PC-3 (cell line): ENCODE results near the gene GRB10. TPM values are rescaled to one million over a fixed set of nuclear protein-coding genes. Genes with fewer than 3 reads are reported as not detected.

Experiments used
- ATAC-seq: fragments of 200-7000 bp; cut with Tn5 transposase; 2 replicates; pipeline ENCODE4 v1.9.1; 2020; ENCODE audit warnings: mild to moderate bottlenecking, moderate library complexity
- BruUV-seq: library from RNA; stranded (reverse); fragments of 400-500 nt; replicated peaks from 2 replicates; lab custom pipeline; 2021; lab: Mats Ljungman, UMichigan
- CTCF ChIA-PET: fragments of 300-600 bp; sonication (Branson Sonifier 250); formaldehyde crosslinking; loops from one replicate; lab custom pipeline; 2022; ENCODE audit warnings: antibody characterized with exemption; lab: Charles Lee
- POLR2A ChIA-PET: fragments of 300-600 bp; sonication (Branson Sonifier 250); formaldehyde crosslinking; loops from one replicate; lab custom pipeline; 2022; ENCODE audit warnings: antibody characterized with exemption; ENCODE audit not compliant: unreplicated experiment; lab: Charles Lee
- DNase-seq: peaks from one replicate; pipeline ENCODE4 v3.0.0-alpha.2; 2015
- H2AFZ ChIP-seq: fragments of 300-600 bp; sonication (generic); 2 replicates; pipeline ENCODE4 v1.6.0; 2016; ENCODE audit warnings: antibody characterized with exemption, low read length
- H3F3A ChIP-seq: fragments of 300-600 bp; sonication (generic); one replicate; pipeline ENCODE4 v1.6.0; 2017; ENCODE audit warnings: antibody characterized with exemption, low read length, control low read depth, mild to moderate bottlenecking; ENCODE audit not compliant: unreplicated experiment
- H3K27ac ChIP-seq: fragments of 300-600 bp; sonication (generic); 2 replicates; pipeline ENCODE4 v1.5.1; 2016; ENCODE audit warnings: mild to moderate bottlenecking, low read length
- H3K27me3 ChIP-seq: fragments of 300-600 bp; sonication (generic); 2 replicates; pipeline ENCODE4 v1.6.1; 2016; ENCODE audit warnings: low read length, mixed read lengths
- H3K36me3 ChIP-seq: fragments of 300-600 bp; sonication (generic); 2 replicates; pipeline ENCODE4 v1.6.1; 2016; ENCODE audit warnings: low read depth, mixed run types, low read length, mixed read lengths
- H3K4me1 ChIP-seq: fragments of 300-600 bp; sonication (generic); 2 replicates; pipeline ENCODE4 v1.5.1; 2016; ENCODE audit warnings: low read length; ENCODE audit not compliant: insufficient read depth
- H3K4me2 ChIP-seq: fragments of 300-600 bp; sonication (generic); 2 replicates; pipeline ENCODE4 v1.6.0; 2016; ENCODE audit warnings: low read length
- H3K4me3 ChIP-seq: fragments of 300-600 bp; sonication (generic); 2 replicates; pipeline ENCODE4 v1.5.1; 2016; ENCODE audit warnings: mild to moderate bottlenecking, low read length, mixed read lengths
- H3K79me2 ChIP-seq: fragments of 300-600 bp; sonication (generic); 2 replicates; pipeline ENCODE4 v1.6.1; 2017; ENCODE audit warnings: low read length, mixed read lengths
- H3K9ac ChIP-seq: fragments of 300-600 bp; sonication (generic); 2 replicates; pipeline ENCODE4 v1.6.0; 2016; ENCODE audit warnings: mild to moderate bottlenecking, low read length
- H3K9me2 ChIP-seq: fragments of 300-600 bp; sonication (generic); replicated peaks from 2 replicates; pipeline ENCODE4 v1.6.1; 2016; ENCODE audit warnings: mixed run types, low read length, mixed read lengths
- H3K9me3 ChIP-seq: fragments of 300-600 bp; sonication (generic); 2 replicates; pipeline ENCODE4 v1.6.1; 2016; ENCODE audit warnings: low read length, mixed read lengths
- H4K20me1 ChIP-seq: fragments of 300-600 bp; sonication (generic); 2 replicates; pipeline ENCODE4 v1.6.1; 2016; ENCODE audit warnings: low read length, mixed read lengths
- EZH2 ChIP-seq: fragments of 300-600 bp; sonication (generic); IDR thresholded peaks from one replicate; pipeline ENCODE4 v1.6.1; 2017; ENCODE audit warnings: antibody characterized with exemption, mild to moderate bottlenecking, low read length; ENCODE audit not compliant: unreplicated experiment
- EZH2phosphoT487 ChIP-seq: fragments of 300-600 bp; sonication (generic); IDR thresholded peaks from 2 replicates; pipeline ENCODE4 v1.6.1; 2018; ENCODE audit warnings: mild to moderate bottlenecking, antibody characterized with exemption, low read length, borderline replicate concordance
- intact Hi-C: fragments of 100-400 bp; cut with micrococcal nuclease; formaldehyde crosslinking; loops from 2 replicates; pipeline ENCODE4 v1.9.0; 2023
- total RNA-seq: library from RNA; depleted of rRNA; stranded (reverse); fragments of >200 nt; gene quantifications from 2 replicates; pipeline ENCODE4 v1.2.3, GENCODE V29; 2014
- TF ChIP-seq, protein P1 (sequence below): fragments of 300-600 bp; sonication (generic); conservative IDR thresholded peaks from 2 replicates; pipeline ENCODE4 v1.5.1; 2017; ENCODE audit warnings: antibody characterized with exemption, low read depth, mild to moderate bottlenecking, low read length

Gene GRB10
- total RNA-seq, 1 experiment from 2014 or later: 61.3 TPM

DNA sequence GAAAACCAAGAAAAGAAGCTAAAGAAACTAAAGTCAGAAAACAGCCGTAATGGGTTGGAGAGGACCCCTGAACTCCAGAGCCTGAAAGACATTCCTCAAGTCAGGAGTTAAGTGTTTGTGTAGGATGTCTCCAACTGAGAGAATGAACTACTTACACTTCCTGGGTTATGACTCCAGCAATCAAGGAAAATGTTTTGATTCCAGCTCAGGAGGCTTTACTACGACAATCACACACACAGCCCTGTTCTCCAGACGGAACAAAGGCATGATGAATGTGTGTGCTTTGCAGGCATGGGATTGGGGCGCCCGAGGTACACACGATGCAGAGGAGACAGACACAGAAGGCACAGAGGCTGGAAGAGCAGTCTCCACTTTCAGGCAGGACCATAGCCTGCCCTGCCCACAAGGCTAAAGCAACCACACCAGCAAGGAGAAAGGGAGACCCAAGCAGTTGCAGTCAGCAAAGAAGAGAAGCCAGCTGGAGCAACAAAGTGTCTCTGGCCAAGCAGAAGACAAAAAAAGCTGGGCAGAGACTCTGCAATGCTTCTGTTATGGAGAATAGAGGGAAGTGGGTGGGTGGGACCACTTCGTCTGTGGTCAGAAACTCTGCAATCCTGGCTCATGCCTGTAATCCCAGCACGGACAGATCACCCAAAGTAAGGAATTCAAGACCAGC, 89.1 kb downstream of the GRB10 start:
- H3K9me3 ChIP-seq: no peaks in the 10 kb centered on the region
- no peaks in the 10 kb centered on the region for H3F3A ChIP-seq
- no peak for TF ChIP-seq EZH2
- TF ChIP-seq, protein P1, sequence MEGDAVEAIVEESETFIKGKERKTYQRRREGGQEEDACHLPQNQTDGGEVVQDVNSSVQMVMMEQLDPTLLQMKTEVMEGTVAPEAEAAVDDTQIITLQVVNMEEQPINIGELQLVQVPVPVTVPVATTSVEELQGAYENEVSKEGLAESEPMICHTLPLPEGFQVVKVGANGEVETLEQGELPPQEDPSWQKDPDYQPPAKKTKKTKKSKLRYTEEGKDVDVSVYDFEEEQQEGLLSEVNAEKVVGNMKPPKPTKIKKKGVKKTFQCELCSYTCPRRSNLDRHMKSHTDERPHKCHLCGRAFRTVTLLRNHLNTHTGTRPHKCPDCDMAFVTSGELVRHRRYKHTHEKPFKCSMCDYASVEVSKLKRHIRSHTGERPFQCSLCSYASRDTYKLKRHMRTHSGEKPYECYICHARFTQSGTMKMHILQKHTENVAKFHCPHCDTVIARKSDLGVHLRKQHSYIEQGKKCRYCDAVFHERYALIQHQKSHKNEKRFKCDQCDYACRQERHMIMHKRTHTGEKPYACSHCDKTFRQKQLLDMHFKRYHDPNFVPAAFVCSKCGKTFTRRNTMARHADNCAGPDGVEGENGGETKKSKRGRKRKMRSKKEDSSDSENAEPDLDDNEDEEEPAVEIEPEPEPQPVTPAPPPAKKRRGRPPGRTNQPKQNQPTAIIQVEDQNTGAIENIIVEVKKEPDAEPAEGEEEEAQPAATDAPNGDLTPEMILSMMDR: no peak
- TF ChIP-seq EZH2phosphoT487: no peak
- ChIA-PET POLR2A (no interaction called here), CTCF (no interaction called here)
- H3K9ac ChIP-seq: no peak overlapping the region
- H3K4me2 ChIP-seq: no peak overlapping the region
- H4K20me1 ChIP-seq: no peaks in the 10 kb centered on the region; the same call in 1 of the 2 replicates
- no TSS peak for BruUV-seq
- no peak overlapping the region for H3K27ac ChIP-seq
- H3K9me2 ChIP-seq: no peaks in the 10 kb centered on the region
- no peak overlapping the region for H3K4me3 ChIP-seq
- no peak for ATAC-seq
- no peaks in the 10 kb centered on the region for H3K27me3 ChIP-seq
- H2AFZ ChIP-seq: no peak overlapping the region
- no peaks in the 10 kb centered on the region for H3K4me1 ChIP-seq
- intact Hi-C loops: loop anchor here (10.0 kb wide), 1 partner anchor 371 kb away; no protein-coding TSS in a partner anchor
- DNase-seq: no peak
- H3K36me3 ChIP-seq: peaks cover 5% of the 10 kb centered on the region; the same call in 1 of the 2 replicates
- no peaks in the 10 kb centered on the region for H3K79me2 ChIP-seq

DNA sequence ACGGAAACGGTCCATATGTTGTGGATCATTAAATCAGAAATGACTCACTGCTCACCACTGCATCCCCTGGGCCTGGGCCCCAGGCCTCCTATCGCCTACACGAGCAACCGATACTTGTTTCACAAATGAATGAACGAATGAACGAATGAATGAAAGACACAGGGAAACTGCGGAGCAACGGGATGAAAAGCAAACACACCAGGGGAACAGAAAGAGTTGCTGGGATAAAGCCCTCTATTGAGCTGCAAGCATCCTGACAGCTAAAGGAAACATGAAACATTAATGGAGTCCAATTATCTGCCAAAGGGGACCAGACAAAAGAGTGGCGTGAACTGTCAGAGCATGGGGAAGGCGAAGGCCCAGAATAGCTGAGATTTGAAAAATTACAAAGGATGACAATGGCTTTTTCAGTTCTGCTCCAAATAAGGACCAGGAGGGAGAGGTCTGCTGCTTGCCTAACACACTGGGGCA, 92.1 kb downstream of the GRB10 start:
- CTCF ChIA-PET: no interaction called here
- no peak for ATAC-seq

More for the DNA sequence above, 92.1 kb downstream of the GRB10 start:
- Histone ChIP-seq H2AFZ (no peak overlapping the region), H3K4me2 (no peak overlapping the region), H3K4me3 (no peak overlapping the region), H3K27me3 (no peaks in the 10 kb centered on the region), H3K9me3 (no peaks in the 10 kb centered on the region), H4K20me1 (no peaks in the 10 kb centered on the region), H3F3A (no peaks in the 10 kb centered on the region), H3K9me2 (no peaks in the 10 kb centered on the region), H3K79me2 (no peaks in the 10 kb centered on the region), H3K4me1 (peaks cover 7% of the 10 kb centered on the region), H3K27ac (no peak overlapping the region), H3K9ac (no peak overlapping the region), H3K36me3 (peaks cover 3% of the 10 kb centered on the region; the same call in 1 of the 2 replicates)
- intact Hi-C loops: loop anchor here (10.0 kb wide), 1 partner anchor 374 kb away; no protein-coding TSS in a partner anchor
- no peak for DNase-seq
- no TSS peak for BruUV-seq
- POLR2A ChIA-PET: interaction anchor here (0.6 kb wide), 1 partner anchor 381 kb away, joined by 4 read pairs; no protein-coding TSS in a partner anchor
- TF ChIP-seq, protein P1: no peak
- TF ChIP-seq EZH2: no peak
- no peak for TF ChIP-seq EZH2phosphoT487
